Activated CD8-positive, alpha-beta memory T cell treated with anti-CD3 and anti-CD28 coated beads, Interleukin-2, amount 50 U/mL, for 24 hours (primary cell): ENCODE results near the gene ZFHX3.

ENCODE experiments used
- DNase-seq: peaks from one replicate; pipeline ENCODE4 v3.0.0-alpha.2; 2020; ENCODE audit errors: extremely low read depth

Gene ZFHX3

GRCh38 chr16:72760581-72760980 is 287.3 kb downstream of the ZFHX3 start:
- no peak for DNase-seq

GRCh38 chr16:72753881-72754280 is 294.0 kb downstream of the ZFHX3 start:
- DNase-seq = no peak

GRCh38 chr16:72752004-72752695 is 295.8 kb downstream of the ZFHX3 start:
- no peak for DNase-seq

- no peak for DNase-seq
Observed at GRCh38 chr16:72751076-72751475, 296.9 kb downstream of the ZFHX3 start.

- DNase-seq = no peak
Observed at GRCh38 chr16:72749091-72749490, 298.8 kb downstream of the ZFHX3 start.

- DNase-seq = no peak
Observed at GRCh38 chr16:72744076-72744793, 303.7 kb downstream of the ZFHX3 start.

- DNase-seq = no peak
Observed at GRCh38 chr16:72743011-72743761, 304.7 kb downstream of the ZFHX3 start.

- DNase-seq = no peak
Observed at GRCh38 chr16:72740347-72740746, 307.6 kb downstream of the ZFHX3 start.

- DNase-seq = no peak
Observed at GRCh38 chr16:72739577-72739976, 308.4 kb downstream of the ZFHX3 start.

- no peak for DNase-seq
Observed at GRCh38 chr16:72736074-72736473, 311.9 kb downstream of the ZFHX3 start.
